HG03378 (cell line): Measurements from ENCODE around the gene GATM.
"Not testable (repeated sequence)": the region's sequence is repeated elsewhere in the genome, so short reads cannot be mapped to it uniquely, and the experiment has no call there.

ENCODE experiments used
- ATAC-seq: cut with Tn5 transposase; IDR thresholded peaks from one replicate; pipeline ENCODE4 v1.9.1; 2021; ENCODE audit warnings: mild to moderate bottlenecking, moderate library complexity; ENCODE audit not compliant: unreplicated experiment

Gene GATM

DNA sequence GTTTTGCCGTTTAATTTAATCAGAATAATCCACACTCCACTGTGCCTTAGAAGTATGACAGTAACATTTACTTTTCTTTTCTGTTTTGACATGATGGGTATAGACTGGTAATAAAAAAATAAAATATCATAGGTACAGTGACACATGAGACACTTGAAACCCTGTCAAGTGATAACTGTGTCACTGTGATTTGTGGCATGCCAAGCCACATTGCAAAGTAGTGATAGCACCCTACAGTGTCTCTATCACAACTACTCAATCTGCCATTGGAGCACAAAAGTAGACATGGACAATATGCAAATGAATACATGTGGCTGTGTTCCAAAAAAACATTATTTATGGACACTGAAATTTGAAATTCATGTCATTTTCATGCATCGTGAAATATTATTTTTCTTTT is 22.5 kb downstream of the GATM start:
- no peak for ATAC-seq

DNA sequence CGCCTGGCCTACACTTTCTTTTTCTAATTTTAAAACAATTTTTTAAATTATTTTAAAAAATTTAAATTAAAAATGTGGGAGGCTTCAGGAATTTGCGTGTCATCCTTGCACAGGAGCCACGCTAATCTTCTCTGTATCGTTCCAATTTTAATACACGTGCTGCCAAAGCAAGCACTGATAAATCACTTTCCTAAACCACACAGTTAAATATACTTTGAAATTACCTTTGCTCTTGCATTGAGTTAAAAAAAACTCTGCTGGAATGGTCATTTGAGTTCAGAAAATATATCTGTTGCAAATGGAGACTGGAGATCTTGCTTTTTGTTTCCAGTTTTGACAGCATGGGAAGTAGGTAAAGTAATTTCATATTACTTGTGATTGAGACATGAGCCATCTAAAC is 23.6 kb downstream of the GATM start:
- no peak for ATAC-seq

DNA sequence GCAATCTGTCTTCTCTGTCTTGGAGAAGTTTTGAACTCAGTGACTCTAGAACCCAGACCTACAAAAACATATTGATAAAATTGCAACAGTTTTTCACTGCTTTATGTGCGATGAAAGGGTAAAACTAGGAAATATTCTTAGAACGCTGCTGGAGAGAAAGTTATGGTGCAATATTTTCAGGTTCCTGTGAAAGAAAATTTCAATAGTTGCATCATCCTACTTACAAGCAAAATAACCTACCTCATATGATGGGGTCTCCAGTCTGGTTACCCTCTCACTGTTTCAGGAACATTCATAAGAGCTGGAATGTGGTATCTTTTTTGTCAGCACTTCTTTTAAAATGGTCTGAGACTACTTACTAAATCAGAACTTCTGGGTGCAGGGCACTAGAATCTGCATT is 27.1 kb downstream of the GATM start:
- no peak for ATAC-seq

DNA sequence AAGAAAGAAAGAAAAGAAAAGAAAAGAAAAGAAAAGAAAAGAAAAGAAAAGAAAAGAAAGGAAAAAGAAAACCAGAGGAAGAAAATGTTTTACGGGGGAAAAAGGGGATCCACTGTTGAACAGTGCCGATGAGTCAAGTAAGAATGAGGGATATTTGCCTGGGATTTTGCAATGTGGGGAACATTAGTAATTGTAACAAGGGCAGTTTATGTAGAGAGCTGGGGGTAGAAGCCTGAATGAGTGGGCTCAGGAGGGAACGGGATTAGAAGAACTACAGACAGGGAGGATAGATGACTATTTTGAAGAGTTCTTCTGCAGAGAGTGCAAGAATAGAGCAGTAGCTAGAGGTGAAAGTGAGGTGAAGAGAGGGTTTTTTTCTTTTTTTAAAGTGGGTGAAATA is 28.7 kb downstream of the GATM start:
- ATAC-seq = no peak

DNA sequence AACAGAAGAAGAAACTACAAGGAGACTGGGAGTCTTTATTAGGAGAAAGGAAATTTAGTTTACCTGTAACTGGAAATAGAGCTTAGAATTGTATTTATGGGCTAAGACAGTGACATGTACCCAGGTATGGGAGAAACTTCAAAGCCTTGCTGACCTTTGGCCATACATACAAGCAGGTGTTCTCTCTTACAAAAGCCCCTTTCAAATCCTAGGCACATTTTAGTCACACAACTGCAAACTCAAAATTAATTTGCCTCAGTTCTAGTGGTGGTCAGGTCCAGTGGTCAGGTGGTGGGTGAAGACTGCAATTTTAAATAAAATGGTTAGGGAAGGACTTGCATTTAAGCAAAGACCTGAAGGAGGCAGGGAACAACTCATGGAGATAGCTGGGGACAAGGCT is 30.4 kb downstream of the GATM start:
- no peak for ATAC-seq

DNA sequence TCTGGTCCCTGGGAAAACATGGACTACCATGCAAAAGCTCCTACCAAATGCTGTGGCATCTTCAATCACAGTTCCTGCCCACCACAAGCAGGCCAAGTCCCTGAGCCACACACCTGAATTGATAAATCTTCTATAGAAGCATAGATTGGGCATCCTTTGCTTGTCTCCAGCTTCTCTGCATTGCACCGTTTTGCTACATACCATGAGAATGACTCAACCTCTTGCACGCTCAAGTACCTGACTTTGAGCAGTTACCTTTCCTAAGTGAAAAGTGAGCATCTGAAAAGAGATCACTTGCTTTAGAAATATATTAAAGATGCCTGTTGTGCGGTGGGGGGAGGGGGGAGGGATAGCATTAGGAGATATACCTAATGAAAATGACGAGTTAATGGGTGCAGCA is 31.3 kb downstream of the GATM start:
- ATAC-seq = no peak

DNA sequence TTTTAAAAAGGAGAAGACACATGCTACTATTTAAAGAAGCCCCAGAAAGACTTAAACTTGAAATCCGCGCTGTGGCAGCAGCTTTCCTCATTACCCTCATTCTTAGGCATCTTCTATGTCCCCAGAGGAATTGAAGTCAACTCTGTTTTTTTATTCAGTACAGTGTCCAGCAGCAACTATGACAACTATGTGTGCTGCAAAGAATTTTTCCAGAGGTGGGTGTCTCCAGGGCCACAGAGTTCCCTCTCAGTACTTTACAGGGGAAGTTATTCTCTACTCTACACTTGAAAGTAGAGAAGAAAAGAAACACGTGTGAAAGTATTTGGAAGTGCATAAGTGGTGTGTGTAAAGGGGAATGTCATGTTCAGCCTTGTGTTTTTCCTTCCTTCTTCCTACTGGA is 32.0 kb downstream of the GATM start:
- no peak for ATAC-seq

DNA sequence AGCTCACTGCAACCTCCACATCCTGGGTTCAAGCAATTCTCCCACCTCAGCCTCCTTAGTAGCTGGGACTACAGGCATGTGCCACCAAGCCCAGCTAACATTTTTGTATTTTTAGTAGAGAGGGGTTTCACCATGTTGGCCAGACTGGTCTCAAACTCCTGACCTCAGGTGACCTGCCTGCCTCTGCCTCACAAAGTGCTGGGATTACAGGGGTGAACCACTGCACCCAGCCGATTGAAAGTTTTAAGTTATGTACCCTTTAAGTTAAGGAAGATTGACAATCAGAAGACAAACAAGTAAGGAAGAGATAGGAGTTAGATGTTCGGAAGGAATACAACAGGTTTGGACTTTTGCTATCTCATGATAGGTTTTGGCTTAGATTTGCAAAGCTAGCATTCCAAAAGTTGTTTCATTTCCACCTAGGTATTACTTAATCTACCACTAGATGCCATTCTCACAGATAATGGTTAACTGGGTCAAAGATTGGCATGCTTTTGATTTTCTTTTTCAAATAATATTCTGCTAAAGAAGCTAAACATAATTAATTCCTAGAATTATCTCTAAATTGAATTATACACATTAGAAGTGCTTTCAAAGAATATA is 35.0 kb downstream of the GATM start:
- ATAC-seq = no peak

DNA sequence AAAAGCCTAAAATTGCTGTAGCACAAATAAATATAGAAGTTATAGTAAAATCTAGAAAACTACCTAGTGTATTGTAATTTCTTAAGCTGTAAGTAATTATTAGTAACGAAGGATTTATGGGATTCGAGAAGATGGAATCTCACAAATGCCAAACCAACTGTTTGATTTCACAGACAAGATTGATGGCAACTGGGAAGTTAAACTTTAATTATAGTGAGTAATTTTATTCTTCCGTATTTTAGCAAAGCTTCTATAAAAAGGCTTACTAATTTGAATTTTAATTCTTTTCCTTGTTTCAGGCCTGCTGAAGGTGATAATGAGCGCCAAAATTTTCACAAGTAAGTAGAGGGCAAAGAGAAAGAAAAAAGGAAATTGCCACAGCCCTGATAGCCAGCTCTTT is 36.6 kb downstream of the GATM start:
- ATAC-seq = no peak

DNA sequence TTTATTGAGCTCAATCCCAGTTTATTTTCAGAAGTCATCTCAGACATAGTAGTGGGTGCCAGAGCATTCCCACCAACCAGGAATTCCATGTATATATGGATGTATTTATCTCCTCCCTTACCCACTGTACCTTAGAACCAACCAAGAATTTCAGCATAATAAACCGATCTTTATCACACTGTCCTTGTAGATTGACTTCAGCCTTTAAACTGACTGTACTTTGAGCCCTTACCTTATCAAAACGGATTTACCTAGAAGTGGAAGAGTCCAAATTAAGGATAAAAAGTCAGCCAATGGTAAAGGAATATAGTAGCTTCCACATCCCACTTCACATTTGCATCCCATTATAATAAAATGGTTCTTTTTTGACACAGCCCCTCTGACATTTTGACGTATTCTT is 37.9 kb downstream of the GATM start:
- ATAC-seq = no peak

DNA sequence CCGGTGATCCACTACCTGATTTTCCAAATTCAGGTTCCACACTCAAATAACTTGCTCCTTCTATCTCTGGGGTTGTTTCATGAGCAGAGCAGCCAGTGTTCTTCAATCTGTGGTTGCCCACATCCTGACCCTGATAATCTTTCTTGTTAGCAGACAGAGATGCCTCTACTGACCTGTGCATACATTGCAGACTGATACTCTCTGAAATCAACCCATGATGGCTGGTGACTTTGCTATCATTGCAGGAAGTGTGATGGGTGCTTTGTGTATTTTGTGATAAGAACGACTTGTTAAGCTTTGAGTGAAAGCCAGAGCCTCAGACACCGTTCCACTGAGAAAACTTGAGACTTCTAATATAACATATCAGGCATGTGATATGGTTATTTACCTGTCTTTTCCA is 39.9 kb downstream of the GATM start:
- no peak for ATAC-seq

DNA sequence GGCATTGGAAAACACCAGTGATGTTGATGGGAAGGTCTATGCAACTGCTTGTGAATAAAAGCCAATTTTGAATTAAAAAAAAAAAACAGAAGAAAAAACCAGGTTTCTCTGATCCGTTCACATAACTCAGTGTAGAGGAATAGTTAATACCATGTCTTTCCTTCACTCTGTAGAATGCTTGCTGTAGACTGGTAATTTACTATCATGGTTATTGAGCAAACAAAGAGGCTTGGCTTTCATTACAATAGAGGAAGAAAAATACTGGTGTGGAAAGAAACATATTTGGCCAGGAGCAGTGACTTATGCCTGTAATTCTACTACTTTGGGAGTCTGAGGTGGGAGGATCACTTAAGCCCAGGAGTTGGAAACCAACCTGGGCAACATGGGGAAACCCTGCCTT is 41.1 kb downstream of the GATM start:
- no peak for ATAC-seq

DNA sequence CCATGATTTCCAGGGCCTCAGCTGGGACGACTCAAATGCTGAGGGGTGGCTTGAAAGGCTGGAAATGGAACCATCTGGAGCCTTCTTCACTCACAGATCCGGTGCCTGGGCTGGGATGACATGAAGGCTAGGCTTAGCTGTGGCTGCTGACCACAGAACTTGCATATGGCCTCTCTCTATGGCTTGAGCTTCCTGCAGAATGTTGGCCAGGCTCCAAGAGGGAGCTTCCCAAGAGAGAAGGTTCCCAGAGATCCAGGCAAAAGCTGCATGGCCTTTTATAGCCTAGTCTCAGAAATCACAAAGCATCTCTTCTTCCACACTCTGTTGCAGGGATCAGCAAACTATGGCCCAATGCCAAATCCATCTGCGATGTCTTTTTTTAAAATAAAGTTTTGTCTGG is 44.8 kb downstream of the GATM start:
- no peak for ATAC-seq

DNA sequence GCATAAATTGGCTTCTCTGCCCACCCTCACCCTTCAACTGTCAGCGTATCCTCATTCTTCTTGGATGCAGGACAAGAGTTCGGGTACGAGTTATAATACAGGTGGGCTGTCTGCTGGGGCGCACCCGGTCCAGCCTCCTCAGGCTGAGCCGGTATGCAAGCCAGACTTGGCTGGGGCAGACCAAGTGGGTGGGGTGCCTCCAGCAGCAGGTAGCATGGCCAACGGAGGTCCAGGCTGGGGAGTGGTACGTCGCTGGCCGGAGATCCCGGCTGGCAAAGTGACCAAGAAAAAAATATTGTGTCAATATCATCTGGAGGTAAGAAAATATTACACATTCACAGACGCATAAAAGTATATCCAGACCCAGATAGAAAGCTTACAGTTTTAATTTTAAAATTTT is 45.6 kb downstream of the GATM start:
- ATAC-seq = no peak

DNA sequence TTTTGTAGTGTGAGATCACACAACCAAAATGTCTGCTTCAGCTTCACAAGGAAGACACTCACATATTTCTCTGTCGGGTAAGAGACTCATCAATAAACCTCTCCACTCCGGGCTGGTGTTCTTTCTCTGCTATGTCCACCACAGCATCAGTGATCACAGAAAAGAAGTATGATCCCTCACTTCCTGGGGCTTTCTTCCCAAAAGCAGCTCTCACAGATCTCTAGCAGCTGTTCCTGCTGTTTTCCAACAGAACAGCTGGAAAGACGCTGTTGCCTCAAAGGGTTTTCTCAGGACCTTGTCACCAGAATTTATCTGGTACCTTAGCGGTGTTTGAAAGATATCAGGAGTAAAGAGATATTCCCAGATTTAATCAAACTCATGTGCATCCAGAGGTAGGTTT is 46.4 kb downstream of the GATM start:
- no peak for ATAC-seq

DNA sequence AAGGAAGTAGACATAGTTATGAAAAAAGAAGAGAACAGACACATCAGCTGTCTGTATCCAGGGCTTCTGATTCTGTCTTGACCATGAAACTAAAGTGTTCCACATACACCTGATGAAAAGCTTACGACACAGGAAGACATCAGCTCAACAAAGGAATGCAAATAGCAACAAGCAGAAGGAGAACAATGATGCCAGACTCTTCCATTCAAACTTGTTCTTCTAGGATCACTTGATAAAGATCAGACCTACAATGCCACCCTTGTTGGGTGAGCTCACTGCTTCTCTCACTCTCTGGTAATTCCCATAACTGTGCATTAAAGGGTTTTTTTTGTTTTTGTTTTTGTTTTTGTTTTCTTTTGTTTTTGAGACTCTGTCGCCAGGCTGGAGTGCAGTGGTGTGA is 49.7 kb downstream of the GATM start:
- no peak for ATAC-seq

DNA sequence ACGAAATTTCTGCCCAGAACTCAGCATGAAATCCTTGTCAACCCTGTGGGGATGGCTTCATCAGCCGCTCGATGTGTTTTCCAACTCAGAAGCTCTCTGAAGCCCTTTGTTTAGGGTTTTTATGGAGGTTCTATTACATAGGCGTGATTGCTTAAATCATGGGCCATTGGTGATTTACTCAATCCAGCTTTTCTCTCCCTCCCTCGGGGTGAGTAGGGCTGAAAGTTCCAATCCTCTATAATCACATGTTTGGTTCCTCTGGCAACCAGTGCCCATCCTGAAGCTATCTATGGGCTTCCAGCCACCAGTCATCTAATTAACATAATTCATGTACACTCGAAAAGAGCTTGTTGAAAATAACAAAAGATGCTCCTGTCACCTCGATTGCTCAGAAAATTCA is 51.6 kb downstream of the GATM start:
- no peak for ATAC-seq

DNA sequence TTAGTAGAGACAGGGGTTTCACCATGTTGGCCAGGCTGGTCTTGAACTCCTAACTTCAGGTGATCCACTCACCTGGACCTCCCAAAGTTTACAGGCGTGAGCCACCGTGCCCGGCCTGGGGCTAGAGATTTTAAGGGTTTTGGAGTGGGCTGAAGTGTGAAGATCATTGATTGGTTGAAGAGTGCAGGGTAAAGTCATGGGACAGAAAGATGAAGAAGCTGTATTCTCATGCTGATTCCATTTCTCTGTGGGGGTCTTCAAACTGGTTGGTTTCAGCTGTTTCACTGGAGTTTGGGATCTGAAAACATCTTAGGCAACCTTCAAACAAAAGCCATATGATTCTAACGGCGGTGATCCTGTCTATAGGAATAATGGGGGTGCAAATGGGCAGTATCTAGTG is 52.1 kb downstream of the GATM start:
- no peak for ATAC-seq

DNA sequence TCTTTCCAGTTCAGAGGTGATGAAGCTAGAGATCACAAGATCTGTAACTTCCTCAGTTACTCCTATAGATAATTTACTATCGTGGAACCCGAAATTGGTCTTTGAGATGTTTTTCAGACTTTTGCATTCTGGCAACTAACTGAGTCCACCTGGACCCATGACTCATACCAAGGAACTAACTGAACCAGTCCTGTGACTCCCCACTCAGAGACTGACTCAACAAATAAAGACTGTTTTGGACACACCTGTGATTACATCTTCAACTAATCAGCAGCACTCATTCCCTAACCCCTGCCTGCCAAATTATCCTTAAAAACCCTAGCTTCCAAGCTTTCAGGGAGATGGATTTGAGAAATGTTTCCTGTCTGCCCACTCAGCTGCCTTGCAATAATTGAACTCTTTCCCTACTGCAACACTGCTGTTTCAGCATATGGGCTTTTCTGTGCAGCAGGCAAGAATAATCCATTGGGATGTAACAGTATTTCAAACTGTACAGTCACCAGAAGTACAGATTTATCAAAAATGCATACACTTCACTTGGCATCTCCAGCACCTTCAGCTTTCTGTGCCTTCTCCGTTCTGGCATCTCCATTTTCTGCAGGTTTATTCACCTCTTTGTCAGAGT is 57.7 kb downstream of the GATM start:
- ATAC-seq = no peak

DNA sequence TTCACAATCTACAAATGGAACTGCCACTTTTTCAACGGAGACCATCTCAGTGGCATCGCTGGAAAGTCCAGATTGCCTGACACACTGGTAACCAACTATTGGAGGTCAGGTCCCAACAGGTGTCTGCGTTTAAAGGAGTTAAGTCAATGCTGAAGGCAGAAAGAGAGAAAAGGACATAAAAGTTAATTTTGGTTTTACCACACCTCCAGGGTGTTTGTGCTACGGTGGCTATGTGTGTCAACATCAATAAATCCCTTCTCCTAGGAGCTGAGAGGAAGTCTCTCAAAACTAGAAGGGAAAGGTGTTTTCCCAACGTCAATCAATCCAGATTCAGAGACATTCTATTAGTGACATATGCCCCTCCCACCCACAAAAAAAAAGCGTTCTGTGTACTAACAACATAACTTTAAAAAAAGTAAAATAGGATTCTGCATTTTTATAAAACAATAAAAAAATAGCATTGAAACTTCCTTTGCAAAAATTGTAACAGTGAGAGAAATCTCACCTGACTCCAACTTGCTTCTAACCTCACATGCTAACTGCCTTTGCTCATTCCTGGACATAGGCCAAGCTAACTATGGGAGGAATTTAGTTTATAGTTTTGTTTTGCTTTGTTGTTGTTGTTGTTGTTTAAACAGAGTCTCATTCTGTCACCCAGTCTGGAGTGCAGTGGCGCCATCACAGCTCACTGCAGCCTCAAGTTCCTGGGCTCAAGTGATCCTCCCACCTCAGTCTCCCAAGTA is 58.7 kb downstream of the GATM start:
- no peak for ATAC-seq

DNA sequence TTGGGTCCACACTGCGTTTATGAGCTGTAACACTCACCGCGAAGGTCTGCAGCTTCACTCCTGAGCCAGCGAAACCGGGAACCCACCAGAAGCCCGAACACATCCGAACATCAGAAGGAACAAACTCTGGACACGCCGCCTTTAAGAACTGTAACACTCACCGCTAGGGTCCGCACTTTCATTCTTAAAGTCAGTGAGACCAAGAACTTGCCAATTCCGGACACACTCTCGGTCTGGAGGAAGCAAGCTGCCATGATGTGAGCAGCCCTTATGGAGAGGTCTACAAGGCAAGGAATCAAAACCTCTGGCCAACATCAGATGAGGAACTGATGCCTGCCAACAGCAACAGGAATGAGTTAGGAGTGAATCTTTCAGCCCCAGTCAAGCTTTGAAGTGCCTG is 63.4 kb downstream of the GATM start:
- no peak for ATAC-seq

DNA sequence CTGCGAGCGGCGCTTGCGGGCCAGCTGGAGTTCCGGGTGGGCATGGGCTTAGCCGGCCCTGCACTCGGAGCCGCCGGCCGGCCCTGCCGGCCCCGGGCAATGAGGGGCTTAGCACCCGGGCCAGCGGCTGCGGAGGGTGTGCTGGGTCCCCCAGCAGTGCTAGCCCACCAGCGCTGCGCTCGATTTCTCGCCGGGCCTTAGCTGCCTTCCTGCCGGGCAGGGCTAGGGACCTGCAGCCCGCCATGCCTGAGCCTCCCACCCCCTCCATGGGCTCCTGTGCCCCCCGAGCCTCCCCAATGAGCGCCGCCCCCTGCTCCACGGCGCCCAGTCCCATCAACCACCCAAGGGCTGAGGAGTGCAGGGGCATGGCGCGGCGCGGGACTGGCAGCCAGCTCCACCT is 64.2 kb downstream of the GATM start:
- ATAC-seq = not testable (repeated sequence)
